ENCODE data around the gene TGOLN2.
"Not testable (repeated sequence)": the region's sequence is repeated elsewhere in the genome, so short reads cannot be mapped to it uniquely, and the experiment has no call there.

The TGOLN2 gene

GRCh38 chr2:85340034-85340892 lies 12.5 kb upstream of the TGOLN2 start:
- peak; percentile 19 for DNase-seq (ENCODE audit: low spot score)

DNA sequence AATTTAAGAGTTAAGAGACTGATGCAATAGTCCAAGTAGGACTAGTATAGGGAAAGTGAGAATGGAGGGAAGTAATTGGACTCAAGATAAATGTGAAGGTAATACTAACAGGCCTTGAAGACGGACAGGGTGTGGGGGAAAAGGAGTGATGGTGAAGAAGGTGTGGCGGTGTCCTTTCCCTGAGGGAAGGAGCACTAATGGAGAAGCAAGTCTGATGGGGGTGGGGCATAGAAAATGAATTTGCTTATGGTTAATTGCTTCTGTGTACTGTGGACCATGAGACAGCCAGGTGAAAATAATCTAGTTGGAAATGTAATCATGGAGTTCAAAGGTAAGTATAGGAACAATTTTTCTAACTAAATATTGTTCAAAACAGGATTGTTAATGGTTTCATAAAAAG lies 7.1 kb upstream of the TGOLN2 start:
- no peak for DNase-seq (ENCODE audit: low spot score)

DNA sequence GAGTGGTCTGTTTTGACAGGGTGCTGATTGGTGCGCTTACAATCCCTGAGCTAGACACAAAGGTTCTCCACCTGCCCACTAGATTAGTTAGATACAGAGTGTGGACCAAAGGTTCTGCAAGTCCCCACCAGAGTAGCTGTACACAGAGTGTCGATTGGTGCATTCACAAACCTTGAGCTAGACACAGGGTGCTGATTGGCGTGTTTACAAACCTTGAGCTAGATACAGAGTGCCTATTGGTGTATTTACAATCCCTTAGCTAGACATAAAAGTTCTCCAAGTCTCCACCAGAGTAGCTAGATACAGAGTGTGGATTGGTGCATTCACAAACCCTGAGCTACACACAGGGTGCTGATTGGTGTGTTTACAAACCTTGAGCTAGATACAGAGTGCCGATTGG lies 6.1 kb upstream of the TGOLN2 start:
- DNase-seq (ENCODE audit: low spot score): not testable (repeated sequence)

- no peak for DNase-seq (ENCODE audit: low spot score)
Observed at GRCh38 chr2:85330839-85331636, 3.2 kb upstream of the TGOLN2 start.

DNA sequence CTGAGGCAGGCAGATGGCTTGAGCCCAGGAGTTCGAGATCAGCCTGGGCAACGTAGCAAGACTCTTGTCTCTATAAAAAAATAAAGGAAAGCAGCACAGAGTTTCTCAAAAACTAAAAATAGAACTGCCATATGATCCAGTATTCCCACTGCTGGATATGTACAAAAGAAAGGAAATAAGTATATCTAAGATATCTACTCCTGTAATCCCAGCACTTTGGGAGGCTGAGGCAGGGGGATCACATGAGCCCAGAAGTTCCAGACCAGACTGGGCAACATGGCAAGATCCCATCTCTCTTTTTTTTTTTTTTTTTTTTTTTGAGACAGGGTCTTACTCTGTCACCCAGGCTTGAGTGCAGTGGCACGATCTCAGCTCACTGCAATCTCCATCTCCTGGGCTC lies 1.9 kb upstream of the TGOLN2 start:
- not testable (repeated sequence) for DNase-seq (ENCODE audit: low spot score)

GRCh38 chr2:85329181-85329651 lies 1.4 kb upstream of the TGOLN2 start:
- no peak for DNase-seq (ENCODE audit: low spot score)

DNA sequence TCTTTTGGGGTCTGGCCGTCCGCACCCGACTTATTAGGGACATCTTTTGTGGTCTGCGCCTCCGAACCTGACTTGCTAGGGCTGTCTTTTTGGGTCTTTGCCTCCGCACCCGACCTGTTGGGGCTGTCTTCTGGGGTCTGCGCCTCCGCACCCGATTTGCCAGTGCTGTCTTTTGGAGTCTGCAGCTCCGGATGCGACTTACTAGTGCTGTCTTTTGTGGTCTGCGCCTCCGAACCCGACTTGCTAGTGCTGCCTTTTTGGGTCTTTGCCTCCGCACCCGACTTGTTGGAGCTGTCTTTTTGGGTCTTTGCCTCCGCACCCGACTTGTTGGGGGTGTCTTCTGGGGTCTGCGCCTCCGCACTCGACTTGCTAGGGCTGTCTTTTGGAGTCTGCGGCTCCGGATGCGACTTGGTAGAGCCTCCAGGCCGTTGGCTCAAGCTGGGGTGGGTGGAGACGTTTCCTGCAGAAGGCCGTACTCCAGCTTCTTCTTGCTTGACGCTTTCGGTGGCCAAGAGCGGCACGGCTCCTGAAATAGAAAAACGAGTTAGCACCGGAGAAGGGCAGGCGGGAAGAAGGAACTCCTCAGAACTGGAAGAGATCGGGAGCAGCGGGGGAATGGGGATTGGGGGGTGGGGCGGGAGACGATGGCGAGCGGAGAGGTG lies 498 bp downstream of the TGOLN2 start:
- peak; percentile 71 for DNase-seq (ENCODE audit: low spot score)

GRCh38 chr2:85326406-85327159 lies 1.2 kb downstream of the TGOLN2 start:
- peak; percentile 24 for DNase-seq (ENCODE audit: low spot score)

GRCh38 chr2:85325466-85325811 lies 2.4 kb downstream of the TGOLN2 start:
- no peak for DNase-seq (ENCODE audit: low spot score)

DNA sequence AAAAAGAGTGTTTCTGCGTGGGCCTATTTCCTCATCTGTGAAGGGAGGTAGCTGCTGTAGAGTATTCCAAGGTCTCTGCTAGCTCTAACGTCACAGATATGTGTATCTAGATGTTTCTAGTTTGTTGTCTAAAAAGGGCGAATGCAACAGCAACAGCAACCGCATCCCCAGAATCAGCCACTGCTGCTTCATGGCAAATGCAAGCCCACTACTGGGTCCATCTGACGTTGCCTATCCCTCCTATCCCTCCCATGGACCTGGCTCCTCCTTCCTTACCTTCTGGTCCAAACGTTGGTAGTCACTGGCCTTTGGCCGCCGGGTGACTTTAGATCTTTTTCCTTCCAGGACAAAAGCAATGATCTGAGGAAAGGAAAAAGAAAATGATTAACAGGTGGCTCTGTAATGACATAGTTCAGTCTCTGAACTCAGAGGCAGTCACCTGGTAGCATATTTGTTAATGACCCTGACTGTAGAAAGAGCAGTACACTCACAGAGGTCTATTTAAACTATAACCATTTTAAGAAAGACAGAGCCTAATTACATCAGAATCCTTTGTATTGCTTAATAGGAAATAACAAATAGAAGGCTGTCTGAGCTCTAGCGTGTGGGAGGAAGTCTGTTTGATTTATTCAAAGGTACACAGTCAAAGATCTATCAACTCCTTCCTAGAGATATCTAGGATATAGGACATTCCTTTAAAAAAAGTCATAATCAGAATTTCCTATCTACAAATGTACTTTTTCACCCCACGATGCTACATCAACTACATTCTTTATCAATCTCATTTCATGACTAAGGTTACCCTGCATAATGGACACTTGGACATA lies 2.9 kb downstream of the TGOLN2 start:
- peak; percentile 49 for DNase-seq (ENCODE audit: low spot score)

DNA sequence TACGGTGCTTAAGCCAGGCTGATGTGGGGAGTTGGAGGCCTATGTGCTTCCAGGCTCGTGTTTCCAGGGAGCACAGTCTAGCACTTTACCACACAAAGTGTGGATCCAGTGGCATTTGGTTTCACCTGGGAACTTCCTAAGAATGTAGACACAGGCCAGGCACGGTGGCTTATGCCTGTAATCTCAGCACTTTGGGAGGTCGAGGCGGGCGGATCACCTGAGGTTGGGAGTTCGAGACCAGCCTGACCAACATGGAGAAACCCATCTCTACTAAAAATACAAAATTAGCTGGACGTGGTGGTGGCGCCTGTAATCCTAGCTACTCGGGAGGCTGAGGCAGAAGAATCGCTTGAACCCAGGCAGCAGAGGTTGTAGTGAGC lies 3.8 kb downstream of the TGOLN2 start:
- not testable (repeated sequence) for DNase-seq (ENCODE audit: low spot score)

GRCh38 chr2:85323351-85323987 lies 4.3 kb downstream of the TGOLN2 start:
- DNase-seq (ENCODE audit: low spot score): no peak

GRCh38 chr2:85319796-85320195 lies 8.0 kb downstream of the TGOLN2 start:
- no peak for DNase-seq (ENCODE audit: low spot score)

- peak; percentile 53 for DNase-seq (ENCODE audit: low spot score)
Observed at GRCh38 chr2:85318222-85319074, 9.3 kb downstream of the TGOLN2 start.

GRCh38 chr2:85315921-85316320 lies 11.9 kb downstream of the TGOLN2 start:
- not testable (repeated sequence) for DNase-seq (ENCODE audit: low spot score)

- no peak for DNase-seq (ENCODE audit: low spot score)
Observed at GRCh38 chr2:85314884-85315242, 12.9 kb downstream of the TGOLN2 start.

DNA sequence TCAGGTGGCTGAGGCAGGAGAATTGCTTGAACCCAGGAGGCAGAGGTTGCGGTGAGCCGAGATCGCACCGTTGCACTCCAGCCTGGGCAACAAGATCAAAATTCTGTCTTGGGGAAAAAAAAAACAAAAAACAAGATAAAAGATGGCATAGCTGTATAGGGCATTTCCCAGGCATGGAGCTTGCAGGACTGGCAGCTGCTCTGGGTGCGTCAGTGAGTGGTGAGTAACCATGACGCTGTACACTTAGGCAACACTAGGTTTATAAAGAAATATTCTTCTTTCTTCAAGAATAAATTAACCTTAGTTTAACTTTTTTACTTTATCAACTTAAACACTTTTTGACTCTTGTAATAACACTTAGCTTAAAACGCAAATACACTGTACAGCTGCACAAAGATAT lies 15.4 kb downstream of the TGOLN2 start:
- peak; percentile 53 for DNase-seq (ENCODE audit: low spot score)

DNA sequence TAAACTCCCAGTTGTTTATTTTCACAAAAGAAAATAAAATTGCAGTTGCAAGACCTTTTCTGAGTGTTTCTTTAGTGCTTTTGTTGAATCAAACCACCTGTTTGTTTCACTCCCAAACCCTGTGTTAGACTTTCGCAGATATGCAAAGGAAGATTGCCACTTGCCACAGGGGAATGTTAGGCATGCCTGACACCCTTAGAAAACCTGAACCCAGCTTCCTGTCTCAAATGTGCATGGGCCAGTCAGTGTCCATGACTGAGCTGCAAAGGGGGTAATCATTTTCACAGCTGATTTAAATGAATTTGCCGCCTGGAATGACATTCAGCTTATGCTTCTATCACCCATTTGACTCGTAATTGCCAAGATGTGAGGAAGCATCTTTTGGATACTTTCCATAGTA lies 17.5 kb downstream of the TGOLN2 start:
- no peak for DNase-seq (ENCODE audit: low spot score)

DNA sequence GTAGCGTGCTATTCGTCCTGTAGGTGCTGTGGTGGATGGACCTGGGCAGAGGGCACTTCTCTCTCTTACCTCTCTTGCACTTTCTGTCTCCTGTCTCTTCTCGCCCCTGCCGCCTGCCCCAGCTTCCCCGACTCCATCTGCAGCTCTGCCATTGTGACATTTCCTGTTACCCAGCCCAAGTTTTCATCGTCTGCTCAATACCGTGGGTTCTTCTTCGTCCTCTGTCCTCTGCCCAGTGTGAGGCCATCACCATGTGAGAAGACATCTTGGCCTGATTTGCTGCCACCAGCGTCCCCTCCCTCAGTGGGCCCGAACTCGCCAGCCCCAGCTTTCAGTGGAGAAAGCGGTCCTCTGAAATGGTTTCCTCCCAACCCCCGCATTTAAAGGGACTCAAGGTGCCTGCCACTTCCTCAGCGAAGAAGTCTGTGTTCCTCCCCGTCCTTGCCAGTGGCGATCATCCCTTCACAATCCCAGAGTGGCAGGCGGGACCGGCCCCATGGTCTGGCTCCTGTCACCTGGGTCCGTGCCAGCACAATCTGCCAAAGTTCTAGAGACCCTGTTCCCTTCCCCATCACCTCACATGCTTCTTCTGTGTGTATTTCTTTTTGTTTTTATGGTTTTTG lies 18.0 kb downstream of the TGOLN2 start:
- no peak for DNase-seq (ENCODE audit: low spot score)
